HuH-7 (cell line): ENCODE measurements around the gene NUP88.

Source experiments
- DNase-seq: peaks from one replicate; pipeline ENCODE4 v3.0.0; 2011; ENCODE audit warnings: low spot score

The NUP88 gene

DNA sequence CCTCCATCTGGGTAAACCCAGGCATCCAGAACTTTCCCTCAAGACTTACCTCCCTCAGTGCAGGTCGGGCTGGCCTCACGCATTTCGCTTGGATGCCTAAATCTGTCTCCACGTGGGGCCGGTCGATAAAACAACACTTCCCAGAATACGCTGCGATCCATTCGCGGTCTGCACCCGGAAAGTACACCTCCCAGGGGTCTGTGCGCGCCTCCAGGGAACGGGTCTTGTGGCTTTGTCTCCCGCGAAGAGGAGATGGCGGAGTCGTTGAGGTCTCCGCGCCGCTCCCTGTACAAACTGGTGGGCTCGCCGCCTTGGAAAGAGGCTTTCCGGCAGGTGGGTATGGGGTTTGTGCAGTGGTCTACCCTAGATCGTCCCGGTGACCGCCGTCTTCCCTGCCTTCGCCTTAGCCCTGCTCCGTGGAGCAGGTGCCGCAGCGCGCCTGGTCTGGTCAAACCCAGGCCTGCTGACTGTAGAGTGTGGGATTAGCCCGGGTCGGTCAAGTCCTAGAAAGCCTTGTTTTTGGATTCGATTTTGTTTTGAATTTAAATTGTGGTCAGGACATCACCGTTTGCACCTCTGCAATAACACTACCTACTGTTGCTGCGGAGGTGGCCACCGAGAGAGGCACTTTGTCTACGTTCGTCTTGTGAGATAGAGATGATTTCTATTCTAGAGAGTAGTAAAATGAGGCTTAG lies 644 bp upstream of the NUP88 start, which contains the start of gene RPAIN:
Gene RPAIN (plus strand): TSS at position 224 of the 695 bp plus-strand sequence. CDS start 29 bp downstream, at position 253.
- peak; percentile 69 for DNase-seq

DNA sequence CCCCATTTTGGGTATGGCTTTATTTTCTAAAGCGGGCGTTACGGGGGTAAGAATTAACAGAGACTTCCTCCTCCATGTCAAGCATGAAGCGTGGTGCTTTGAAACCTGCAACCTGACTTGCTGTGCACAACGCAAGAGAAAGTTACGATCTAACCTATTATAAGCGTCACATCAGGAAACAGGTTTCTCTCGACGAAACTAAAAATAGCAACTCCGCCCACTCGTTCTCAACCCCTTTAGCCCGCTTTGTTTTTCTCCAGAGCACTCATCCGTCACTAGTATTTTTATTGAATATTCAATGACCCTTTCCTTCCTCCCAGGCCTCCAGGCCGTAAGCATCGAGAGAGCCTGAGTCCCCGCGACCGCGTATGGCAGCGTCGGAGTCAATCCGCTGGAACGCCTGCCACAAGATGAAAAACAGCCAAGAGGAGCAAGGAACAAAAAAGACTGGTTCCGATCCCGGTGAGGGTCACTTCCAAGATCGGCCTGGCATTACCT lies 555 bp downstream of the NUP88 start:
- no peak for DNase-seq

DNA sequence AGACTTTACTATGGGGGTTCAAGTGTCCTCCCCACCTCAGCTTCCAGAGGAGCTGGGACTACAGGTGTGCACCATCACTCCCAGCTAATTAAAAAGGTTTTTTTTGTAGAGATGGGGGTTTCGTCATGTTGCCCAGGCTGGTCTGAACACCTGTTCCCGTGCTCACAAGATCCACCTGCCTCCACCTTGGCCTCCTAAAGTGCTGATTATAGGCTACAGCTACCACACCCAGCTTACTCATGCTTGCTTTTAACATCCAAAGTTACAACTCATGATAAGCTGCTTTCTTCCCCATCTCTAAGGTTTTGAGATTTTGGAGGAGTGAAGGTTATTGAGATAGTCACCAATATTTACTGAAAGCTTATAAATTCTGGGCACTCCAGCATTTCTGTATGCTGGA lies 2.6 kb downstream of the NUP88 start:
- no peak for DNase-seq

DNA sequence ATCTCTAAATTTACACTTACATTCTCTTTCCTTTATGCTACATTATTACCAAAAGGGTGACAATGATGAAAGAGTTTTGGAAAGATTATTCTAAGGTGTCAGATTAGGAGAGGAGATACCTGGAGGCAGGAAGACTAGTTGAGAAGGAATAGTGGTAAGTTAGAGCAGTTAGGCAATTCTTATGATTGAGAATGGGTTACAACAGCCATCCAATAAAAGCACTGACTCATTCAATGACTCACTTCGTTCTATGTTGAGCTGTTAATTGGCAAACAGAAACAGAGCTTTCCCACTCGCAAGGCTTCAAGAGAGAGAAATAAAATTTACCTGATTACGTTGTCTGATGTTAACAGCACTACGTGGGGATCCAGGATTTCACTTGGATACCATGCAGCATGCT lies 5.8 kb downstream of the NUP88 start:
- no peak for DNase-seq

DNA sequence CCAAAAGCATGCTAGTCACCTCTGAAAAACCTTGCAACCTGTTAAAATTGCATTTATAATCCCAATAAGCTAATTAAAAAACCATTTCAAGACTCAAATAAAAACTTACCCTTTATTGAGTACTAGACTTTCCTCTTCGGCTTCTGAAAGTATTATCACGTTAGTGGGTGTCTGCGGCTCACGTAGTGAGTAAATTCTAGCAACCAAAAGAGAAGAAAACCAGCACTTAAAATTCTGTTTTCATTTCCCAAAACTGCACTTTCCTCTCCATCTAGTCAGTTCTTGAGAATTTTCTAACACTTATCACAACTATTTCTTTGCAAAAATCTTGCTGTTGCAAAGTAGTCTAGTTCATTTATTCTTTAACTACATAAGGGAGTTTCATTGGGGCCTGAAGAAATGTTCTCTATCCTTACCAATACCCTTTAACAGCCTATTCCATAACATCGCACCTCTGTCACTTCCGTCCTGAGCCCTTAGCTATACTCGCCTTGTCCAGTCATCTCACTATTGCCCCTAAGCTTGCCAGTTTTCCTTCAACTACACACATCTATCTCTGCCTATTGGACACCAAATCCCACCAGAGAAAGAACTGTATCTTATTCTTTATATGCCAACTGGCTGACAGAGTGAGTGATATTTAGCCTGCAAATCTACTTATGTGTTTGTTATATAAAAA lies 8.7 kb downstream of the NUP88 start:
- no peak for DNase-seq

DNA sequence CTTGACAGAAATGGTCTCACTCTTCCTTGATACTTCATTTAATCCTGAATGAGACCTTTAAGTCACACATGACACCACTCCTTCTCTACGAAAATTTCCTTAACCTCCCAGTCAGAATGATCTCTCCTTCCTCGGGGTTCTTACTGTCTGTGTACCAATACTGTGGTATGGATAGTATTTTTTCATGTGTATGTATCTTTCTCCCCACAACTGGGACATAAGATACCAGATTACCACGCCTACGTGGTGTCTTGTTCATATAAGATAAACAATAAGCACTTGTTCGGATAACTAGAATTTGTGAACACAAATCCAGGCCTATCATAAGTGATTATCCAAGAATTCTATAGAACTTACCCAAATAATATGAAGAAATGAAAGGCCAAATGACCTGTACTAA lies 11.3 kb downstream of the NUP88 start:
- DNase-seq: no peak

DNA sequence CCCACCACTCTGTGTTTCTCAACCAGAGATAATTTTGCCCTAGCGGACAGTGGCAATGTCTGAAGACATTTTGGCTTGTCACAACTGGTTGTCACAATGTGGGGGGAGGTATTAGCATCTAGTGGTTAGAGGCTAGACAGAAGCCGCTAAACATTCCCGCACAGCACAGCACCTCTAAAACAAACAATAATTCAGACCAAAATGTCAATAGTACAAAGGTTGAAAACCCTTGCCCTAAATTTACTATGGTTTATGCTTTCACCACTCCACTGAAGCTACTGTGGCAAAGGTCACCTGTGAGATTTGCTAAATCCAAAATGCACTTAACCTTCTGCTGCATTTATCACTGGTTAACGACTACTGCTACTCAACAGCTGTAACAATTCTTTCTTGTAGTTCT lies 14.1 kb downstream of the NUP88 start:
- peak; percentile 28 for DNase-seq

DNA sequence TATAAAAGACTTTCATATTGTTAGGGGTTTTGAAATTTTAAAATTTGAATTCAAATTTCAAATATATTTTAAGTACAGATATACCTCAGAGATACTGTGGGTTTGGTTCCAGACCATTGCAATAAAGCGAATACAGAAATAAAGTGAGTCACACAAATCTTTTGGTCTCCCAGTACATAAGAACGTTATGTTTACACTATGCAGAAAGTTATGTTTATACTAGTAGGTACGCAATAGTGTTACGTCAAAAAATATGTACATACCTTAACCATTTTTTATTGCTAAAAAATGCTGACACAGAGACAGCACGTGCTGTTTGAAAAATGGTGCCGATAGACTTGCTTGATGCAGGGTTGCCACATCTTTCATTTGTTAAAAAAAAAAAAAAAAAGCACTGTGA lies 19.7 kb downstream of the NUP88 start:
- no peak for DNase-seq

DNA sequence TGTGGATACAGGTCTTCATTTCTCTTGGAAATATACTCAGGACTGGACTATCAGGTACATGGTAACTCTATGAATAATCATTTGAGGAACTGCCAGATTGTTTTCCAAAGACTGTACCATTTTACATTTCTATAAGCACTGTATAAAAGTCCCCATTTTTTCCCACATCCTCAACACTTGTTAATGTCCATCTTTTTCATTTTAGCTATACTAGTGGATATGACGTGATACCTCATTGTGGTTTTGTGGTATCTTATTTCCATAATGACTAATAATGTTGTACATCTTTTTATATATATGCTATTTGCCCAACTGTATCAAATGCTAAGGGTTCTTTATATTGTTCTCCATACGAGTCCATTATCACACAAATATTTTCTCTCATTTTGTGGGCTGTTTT lies 22.9 kb downstream of the NUP88 start:
- DNase-seq: no peak

DNA sequence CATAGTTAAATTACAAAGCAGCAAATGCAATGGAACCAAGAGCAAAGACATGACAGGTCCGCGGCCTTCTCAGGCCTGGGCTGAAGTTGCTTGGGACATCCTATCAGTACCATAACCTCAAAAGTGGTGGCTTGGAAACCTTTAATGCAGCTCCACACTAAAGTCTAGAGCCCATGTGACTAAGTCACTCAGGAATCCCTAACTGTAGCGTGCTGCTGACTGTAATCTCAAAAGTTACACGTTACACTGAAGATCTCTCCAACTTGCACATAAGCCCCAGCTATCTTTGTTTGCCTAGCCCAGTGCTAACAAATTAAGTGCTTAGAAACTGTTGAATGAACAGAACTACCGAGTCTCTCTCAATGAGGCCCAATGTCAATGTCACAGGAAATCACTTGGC lies 27.8 kb downstream of the NUP88 start:
- DNase-seq: no peak

DNA sequence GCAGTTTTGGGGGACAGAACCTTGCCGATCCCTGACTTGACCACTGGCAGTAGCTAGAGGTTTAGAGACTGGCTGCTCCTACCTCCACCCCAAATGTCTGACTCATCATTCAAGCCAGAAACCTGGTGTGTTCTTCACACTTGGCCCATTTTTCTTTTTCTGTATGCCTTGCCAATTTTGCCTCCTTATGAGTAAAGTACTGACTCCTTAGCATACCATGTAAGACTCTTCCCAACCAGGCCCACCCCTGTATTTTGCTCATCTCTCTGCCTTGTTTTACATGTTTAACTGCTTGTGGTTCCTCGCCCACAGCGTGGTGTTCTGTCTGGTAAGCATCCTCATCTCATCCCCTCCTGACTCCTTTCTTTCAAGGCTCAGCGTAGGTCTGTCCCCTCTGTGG lies 37.9 kb downstream of the NUP88 start:
- DNase-seq: no peak

DNA sequence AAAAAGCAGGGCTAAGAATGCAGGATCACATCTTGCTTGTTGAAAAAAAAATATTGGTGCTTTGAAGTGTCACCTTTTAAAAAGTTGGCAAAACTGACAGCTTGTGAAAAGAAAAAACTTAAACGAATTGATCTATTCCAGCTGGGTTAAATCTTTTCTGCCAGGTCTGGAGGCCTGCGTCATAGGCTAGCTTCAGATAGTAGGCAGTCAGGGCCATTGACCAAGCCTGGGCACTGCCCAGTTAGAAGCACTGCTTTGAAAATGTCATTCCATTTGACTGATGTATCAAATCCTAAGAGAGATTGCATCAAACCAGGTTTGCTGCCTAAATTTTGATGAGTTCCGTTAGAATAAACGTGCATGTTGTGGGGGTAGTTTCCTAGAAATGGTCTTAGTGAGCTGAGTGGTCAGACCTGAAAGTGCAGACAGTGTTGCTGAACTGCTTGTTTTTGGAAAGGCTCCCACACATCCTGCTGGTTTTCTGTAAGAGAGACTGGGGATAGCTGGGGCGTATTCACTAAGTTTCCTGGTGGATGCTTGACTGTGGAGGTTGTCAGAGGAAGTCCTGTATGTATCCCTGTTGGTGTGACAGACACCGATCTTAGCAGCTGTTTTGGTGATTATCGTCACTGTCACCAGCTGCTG lies 38.8 kb downstream of the NUP88 start:
- DNase-seq: no peak

DNA sequence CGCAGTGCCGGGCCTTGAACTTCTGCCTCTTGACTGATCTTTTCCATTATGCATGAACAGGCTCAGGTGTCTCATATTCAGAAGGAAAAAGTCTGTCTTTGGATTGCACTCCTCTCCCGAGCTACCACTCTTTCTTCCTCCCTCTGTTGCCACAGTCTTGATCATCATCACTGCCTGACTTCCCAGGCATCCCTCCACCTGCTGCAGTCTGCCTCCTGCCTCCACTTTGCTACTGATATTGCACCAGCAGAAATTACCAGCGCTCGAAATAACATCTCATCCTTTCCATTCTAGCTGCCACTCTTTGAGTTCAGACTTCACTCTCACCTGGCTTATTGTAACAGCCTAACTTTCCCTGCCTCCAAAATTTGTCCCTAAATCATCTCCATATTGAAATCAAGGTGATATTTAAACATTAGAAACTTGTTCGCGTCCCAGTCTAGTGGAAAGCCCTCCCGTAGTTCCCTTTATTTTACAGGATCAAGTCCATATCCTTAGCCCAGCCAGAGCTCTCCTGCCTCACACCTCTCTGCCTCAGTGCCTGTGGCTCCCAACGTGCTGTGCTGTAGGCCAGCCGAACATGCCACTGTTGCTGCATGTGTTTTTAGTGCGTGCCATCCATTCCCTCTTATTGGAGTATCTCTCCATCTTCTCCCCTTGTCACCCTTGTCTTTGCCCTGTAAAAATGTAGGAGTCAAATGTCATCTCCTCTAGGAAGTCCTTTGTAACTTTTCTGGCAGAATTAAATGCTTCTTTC lies 39.9 kb downstream of the NUP88 start:
- DNase-seq: no peak

DNA sequence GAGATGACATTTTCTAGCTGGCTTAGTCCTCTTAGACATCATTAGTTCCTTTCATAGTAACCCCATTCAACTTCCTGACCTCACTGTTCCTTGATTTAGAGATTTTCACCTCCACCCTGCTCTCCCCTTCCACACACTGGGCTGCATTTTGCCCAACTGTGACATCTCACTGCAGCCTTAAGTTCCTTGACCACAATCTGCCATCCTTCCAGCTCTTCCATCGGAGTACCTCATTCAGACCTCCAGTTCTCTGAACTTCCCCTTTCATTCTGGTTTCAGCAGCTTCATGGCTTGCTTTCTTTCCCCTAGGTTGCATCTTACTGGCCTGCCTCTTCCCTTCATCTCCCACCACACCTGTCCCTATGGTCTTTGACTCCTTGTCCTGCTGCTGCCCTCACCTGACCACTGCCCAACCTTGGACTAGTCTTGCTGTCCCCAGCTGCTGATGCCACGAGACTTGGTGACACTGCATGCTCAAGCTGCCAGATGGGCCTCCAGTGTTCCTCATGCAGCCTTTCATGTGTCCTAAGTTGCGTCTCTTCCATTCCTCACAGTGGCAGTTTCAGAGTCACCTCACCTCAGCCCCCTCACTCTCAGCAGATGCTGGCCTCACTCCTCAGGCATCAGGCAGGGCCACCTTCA lies 40.8 kb downstream of the NUP88 start:
- DNase-seq: no peak

DNA sequence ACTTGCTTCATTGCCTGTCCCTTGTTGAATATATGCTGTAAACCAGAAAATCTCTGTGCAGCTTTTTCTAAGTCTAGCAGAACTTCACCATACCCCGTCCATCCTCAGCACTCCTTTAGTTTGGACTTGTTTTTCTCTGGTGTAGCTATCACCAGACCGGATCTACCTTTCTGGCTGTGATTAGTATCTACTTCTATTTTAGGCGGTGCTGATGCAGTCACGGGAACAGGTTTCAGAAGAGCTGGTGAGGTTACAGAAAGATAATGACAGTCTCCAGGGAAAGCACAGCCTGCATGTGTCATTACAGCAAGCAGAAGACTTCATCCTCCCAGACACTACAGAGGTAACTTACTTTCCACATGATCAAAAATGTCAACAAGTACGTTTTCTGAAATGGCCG lies 46.4 kb downstream of the NUP88 start:
- DNase-seq: no peak

DNA sequence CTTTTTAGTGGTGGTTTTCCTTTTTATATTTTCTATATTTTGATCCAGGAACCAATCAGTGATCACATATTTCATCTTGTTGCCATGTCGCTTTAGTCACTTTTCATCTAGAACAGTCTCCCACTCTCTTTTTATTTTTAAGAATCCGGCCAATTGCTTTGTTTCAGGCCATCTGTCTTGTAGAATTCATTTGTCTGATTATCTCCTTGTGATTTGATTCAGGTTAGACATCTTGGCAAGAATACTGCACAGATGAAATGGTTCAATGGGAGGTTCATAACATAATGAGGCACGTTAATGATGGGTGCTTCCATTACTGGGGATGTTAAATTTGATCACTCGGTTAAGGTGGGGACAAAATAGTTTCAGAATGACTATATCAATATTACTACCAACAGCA lies 49.1 kb downstream of the NUP88 start:
- DNase-seq: no peak

DNA sequence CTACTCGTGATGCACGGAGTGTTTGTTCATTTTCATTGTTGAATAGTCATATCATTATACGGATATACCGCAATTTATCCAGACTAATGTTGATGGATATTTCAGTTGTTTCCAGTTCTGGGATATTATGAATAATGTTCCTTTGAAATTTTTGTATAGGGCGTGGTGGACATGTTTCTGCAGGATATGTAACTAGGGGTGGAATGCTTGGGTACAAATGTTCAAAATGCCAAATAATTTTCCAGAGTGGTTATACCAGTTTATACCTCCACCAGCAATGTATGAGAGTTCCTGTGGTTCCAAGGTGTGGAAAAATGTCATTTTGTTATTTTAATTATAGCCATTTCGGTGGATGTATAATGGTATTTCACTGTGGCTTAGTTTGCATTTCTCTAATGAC lies 53.6 kb downstream of the NUP88 start:
- DNase-seq: no peak

DNA sequence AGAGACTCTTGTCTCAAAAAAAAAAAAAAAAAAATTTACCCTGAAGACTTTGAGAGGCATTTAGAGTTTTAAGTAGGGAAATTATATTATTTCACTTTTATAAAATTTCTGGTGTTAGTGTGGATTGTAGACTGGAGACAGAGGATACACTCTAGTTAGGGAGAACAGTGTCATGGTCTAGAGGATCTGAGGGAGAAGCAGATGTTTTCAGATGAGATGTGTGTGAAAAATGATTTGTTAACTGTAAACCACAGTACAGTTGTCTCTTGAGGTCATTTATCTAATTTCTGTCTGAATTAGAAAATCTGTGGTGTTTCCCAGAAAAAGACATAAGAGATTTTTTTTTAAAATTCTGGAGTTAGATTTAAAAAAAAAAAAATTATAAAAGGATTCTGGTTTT lies 54.8 kb downstream of the NUP88 start:
- DNase-seq: no peak

DNA sequence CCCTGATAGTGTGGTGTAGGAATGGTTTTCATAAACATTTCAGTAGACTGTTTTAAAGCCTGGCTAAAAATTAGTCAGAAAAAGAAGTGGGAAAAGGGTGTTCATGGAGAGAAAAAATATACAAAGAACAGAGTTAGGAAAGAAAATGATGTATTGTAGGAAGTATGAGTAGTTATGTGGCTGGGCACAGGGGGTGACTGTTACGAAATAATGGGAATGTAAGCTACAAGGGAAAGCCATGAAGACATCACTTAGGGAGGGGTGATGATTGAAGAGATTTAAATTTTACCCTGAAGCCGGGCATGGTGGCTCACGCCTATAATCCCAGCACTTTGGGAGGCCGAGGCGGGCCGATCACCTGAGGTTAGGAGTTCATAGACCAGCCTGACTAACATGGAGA lies 55.3 kb downstream of the NUP88 start:
- DNase-seq: no peak

DNA sequence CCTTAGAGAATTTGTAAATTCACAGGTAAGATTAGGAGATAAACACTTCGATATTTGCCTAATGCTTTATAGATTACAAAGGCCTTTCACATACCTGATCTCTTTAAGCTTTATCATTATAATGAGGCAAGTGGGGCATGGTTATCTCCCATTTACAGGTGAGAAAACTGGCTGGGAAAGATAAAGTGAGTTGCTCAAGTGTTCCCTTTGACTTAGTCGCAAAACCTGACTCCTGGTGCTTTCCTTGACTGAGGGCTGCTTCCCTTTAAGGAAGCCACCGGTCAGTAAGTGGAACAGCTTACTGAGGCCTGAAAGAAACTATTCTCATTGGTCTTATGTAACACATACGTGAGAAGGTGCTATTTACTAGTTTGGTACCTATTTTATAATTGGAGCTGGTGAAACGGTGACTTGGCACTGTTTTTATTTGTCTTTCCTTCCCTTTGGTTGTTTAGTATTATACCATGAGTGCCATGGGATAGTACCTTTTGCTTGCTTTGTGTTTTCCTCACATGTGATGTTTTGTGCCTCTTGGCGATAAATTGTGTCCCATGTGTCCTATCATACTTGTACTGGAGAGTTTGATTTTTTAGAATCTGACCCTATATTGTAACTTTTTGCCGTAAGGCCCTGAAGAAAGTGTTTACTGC lies 57.2 kb downstream of the NUP88 start:
- no peak for DNase-seq

DNA sequence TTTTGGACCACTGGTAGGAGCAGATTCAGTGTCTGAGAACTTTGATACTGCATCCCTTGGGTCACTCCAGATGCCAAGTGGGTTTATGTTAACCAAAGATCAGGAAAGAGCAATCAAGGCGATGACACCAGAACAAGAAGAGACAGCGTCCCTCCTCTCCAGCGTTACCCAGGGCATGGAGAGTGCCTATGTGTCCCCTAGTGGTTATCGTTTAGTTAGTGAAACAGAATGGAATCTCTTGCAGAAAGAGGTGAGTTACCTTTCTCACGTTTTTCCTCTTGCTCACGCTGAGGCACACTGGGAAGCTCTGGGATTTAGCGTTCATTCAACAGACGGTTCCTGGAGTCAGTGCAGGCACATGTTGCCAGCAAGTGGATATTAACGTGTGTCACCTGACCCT lies 58.0 kb downstream of the NUP88 start:
- DNase-seq: no peak
